Measurements from ENCODE around the gene SHKBP1.

The SHKBP1 gene

GRCh38 chr19:40630571-40631160 lies 54.0 kb downstream of the SHKBP1 start:
- DNase-seq (no peak), ATAC-seq (ENCODE audit: insufficient read depth, low read depth) (no peak)
- H2AFZ ChIP-seq (ENCODE audit: low read depth, low read length), result no peak overlapping the region
- H3K36me3 ChIP-seq (ENCODE audit: insufficient read depth, low read length), result no peaks in the 10 kb centered on the region
- H3K9me3 ChIP-seq (ENCODE audit: insufficient read depth, low read length, severe bottlenecking), result no peaks in the 10 kb centered on the region
- H3K4me1 ChIP-seq (ENCODE audit: insufficient read depth, low read length), result no peaks in the 10 kb centered on the region
- H3K27me3 ChIP-seq (ENCODE audit: insufficient read depth, low read length, poor library complexity), result no peaks in the 10 kb centered on the region
- no peak overlapping the region for H3K4me2 ChIP-seq (ENCODE audit: insufficient read depth, low read length)
- no peak for TF ChIP-seq CTCF (IDR thresholded peaks at IDR 0.05; ENCODE audit: borderline replicate concordance, extremely low read depth, low read length, poor library complexity, severe bottlenecking)
- no peak for TF ChIP-seq EZH2 (IDR thresholded peaks at IDR 0.05; ENCODE audit: borderline replicate concordance, low read depth, low read length, severe bottlenecking)
- H3K79me2 ChIP-seq (ENCODE audit: insufficient read depth, low read length), result no peaks in the 10 kb centered on the region
- no peaks in the 10 kb centered on the region for H4K20me1 ChIP-seq (ENCODE audit: insufficient read depth, low read length)
- H3K9ac ChIP-seq (ENCODE audit: low read depth, low read length), result no peak overlapping the region
- H3K27ac ChIP-seq (ENCODE audit: low read length), result no peak overlapping the region
- no peak overlapping the region for H3K4me3 ChIP-seq (ENCODE audit: low read depth in 1 of 2, low read length in 2 of 2)

- H4K20me1 ChIP-seq (ENCODE audit: insufficient read depth, low read length), result no peaks in the 10 kb centered on the region
- H3K4me2 ChIP-seq (ENCODE audit: insufficient read depth, low read length), result no peak overlapping the region
- H3K9me3 ChIP-seq (ENCODE audit: insufficient read depth, low read length, severe bottlenecking), result no peaks in the 10 kb centered on the region
- DNase-seq, result no peak
- TF ChIP-seq CTCF (IDR thresholded peaks at IDR 0.05; ENCODE audit: borderline replicate concordance, extremely low read depth, low read length, poor library complexity, severe bottlenecking), result no peak
- no peak for TF ChIP-seq EZH2 (IDR thresholded peaks at IDR 0.05; ENCODE audit: borderline replicate concordance, low read depth, low read length, severe bottlenecking)
- H3K4me1 ChIP-seq (ENCODE audit: insufficient read depth, low read length), result no peaks in the 10 kb centered on the region
- no peaks in the 10 kb centered on the region for H3K27me3 ChIP-seq (ENCODE audit: insufficient read depth, low read length, poor library complexity)
- no peak overlapping the region for H2AFZ ChIP-seq (ENCODE audit: low read depth, low read length)
- no peak overlapping the region for H3K9ac ChIP-seq (ENCODE audit: low read depth, low read length)
- no peaks in the 10 kb centered on the region for H3K79me2 ChIP-seq (ENCODE audit: insufficient read depth, low read length)
- H3K27ac ChIP-seq (ENCODE audit: low read length), result no peak overlapping the region
- no peak for ATAC-seq (ENCODE audit: insufficient read depth, low read depth)
- H3K4me3 ChIP-seq (ENCODE audit: low read depth in 1 of 2, low read length in 2 of 2), result no peak overlapping the region
- H3K36me3 ChIP-seq (ENCODE audit: insufficient read depth, low read length), result no peaks in the 10 kb centered on the region
Measured at GRCh38 chr19:40632311-40633036, 55.8 kb downstream of the SHKBP1 start.

- no peaks in the 10 kb centered on the region for H4K20me1 ChIP-seq (ENCODE audit: insufficient read depth, low read length)
- H3K9me3 ChIP-seq (ENCODE audit: insufficient read depth, low read length, severe bottlenecking), result no peaks in the 10 kb centered on the region
- H3K4me2 ChIP-seq (ENCODE audit: insufficient read depth, low read length), result no peak overlapping the region
- TF ChIP-seq CTCF (IDR thresholded peaks at IDR 0.05; ENCODE audit: borderline replicate concordance, extremely low read depth, low read length, poor library complexity, severe bottlenecking), result no peak
- no peak for TF ChIP-seq EZH2 (IDR thresholded peaks at IDR 0.05; ENCODE audit: borderline replicate concordance, low read depth, low read length, severe bottlenecking)
- no peak overlapping the region for H3K4me3 ChIP-seq (ENCODE audit: low read depth in 1 of 2, low read length in 2 of 2)
- no peaks in the 10 kb centered on the region for H3K4me1 ChIP-seq (ENCODE audit: insufficient read depth, low read length)
- ATAC-seq (ENCODE audit: insufficient read depth, low read depth), result no peak
- H2AFZ ChIP-seq (ENCODE audit: low read depth, low read length), result no peak overlapping the region
- H3K79me2 ChIP-seq (ENCODE audit: insufficient read depth, low read length), result no peaks in the 10 kb centered on the region
- H3K36me3 ChIP-seq (ENCODE audit: insufficient read depth, low read length), result no peaks in the 10 kb centered on the region
- no peak for DNase-seq
- H3K9ac ChIP-seq (ENCODE audit: low read depth, low read length), result no peak overlapping the region
- no peak overlapping the region for H3K27ac ChIP-seq (ENCODE audit: low read length)
- no peaks in the 10 kb centered on the region for H3K27me3 ChIP-seq (ENCODE audit: insufficient read depth, low read length, poor library complexity)
Measured at GRCh38 chr19:40633207-40633606, 56.5 kb downstream of the SHKBP1 start.

Measured in DND-41 (cell line).